ENCODE data around the gene ACP1.

Gene ACP1

DNA sequence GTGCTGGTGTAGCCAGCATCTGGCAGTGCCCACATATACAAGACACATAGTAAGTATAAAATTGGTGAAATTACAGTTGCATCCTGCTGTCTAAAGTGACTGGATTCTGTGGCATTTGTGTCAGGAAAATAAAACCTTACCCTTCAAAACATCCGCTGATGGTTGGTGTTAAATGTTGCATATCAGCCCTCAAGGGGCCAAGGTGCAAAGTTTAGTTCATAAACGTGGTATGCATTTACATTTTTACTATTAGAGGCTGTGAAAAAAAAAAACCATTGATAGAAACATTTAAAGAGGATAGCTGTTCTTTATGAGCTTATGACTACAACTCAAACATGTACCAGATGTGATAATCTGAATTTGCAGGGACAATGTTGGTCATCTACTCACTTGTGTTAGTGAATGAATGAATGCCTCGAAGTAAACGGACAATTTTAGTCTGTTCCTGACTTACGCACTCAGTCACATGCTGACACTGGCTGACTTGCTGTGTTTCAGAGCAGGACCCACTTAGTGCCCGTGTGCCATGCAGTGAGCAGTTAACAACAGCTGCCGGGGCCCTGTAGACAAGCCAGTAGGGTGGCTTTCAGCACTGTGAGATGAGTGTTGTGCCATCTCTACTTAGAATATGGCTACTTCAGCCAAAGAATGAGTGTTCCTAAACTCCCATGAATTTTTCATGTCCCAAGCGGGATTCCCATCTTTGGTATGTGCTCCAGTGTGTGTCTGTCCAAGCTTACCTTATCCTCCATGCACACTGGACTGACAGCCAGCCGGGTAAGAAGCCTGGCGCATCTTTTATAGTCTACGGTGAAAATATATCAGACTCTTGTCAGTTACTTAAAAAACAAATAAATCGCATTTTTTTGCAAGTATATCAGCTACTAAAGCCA is 17.9 kb downstream of the ACP1 start:
- no peak for DNase-seq

DNA sequence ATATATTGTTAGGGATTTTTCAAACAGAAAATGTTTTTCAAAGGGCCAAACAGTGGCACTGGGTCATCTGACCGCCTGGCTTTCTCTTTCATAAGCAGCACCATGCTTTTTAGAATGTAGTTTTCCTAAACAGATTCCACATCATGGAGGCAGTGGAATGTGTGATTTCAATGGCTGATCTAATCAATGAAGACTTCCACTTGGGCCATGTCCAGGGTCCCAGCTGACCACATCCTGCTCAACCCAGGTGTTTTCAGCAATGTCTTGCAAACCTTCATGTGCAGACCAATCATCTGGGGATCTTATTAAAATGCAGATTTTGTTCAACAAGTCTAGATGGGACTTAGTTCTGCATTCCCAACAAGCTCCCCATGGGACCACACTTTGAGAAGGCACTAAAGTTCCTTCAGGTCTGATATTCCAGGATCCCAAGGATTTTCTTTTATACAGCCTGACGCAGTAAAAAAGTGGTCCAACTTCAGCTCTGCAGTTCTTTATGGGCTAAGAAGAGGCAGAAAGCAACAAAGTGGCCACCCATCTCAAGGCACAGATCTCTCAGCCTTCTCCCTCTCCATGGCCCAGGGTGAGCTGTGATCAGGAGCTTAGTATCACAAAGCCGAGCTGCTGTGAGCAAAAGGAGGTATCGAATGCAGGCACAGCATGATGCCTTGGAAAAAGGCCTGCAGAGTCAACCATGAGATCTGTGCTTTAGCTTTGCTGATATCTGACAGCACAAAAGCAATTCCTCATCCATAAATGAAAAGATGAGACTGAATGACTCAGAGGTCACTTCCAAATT is 19.4 kb downstream of the ACP1 start:
- DNase-seq: no peak

- DNase-seq: no peak
Measured at GRCh38 chr2:284896-285492, 20.2 kb downstream of the ACP1 start.

GRCh38 chr2:285531-285930 is 20.8 kb downstream of the ACP1 start:
- no peak for DNase-seq

DNA sequence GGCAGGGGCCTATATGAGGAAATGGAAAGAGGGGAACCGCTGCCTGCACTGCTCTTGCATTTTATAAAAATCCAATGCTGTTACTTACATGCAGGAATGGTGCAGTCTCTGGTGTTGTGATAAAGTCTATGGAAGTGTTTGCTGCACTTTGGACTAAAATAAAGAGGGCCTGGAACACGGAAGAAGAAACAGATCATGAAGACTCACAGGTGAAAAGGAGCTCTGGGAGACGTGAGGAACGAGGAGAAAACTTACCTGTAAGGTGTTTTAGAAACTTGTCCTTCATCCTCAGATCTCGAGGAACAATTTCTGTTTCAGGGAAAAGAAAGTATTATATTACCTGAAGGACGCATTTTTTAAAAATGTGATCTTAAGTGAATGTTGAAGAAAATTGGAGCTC is 21.3 kb downstream of the ACP1 start:
- DNase-seq: no peak

DNA sequence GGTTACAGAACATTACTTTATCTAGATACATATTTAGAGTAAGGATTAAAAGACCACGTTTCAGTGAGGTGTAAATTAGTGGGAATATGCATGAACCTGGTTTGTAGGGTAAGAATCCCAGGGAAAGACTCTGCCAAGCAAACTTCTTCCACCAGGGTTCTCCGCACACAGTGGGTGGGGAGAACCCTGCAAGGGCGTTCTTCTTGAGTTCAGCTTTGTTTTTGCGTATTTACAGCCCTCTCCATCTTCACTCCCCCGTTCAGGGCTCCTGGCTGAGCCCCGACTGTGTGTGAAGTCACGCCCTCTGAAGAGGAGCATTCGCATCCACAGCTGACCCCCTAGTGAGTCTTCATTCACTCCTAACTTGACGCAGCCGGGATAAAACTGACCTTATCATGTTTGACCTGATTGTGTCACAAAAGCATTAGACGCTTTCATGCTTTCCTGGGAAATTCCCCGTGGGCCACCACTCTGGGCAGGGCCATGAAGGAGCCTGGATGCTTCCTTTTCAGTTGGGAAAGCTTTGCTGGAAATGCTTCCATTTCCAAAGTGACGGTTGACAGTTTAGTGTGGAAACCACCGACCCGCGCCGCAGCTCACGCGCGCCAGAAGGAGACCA is 22.1 kb downstream of the ACP1 start:
- no peak for DNase-seq

GRCh38 chr2:287471-287885 is 22.7 kb downstream of the ACP1 start:
- no peak for DNase-seq

- DNase-seq: no peak
Measured at GRCh38 chr2:287911-288757, 23.4 kb downstream of the ACP1 start, which contains the start of gene ALKAL2. TSS of gene ALKAL2 (minus strand) at chr2:288091. CDS start at chr2:287835, 256 bp downstream.

GRCh38 chr2:288758-289361 is 24.1 kb downstream of the ACP1 start:
- no peak for DNase-seq

GRCh38 chr2:289362-290089 is 24.8 kb downstream of the ACP1 start:
- no peak for DNase-seq

GRCh38 chr2:290090-290722 is 25.5 kb downstream of the ACP1 start:
- DNase-seq: peak; percentile 35

DNA sequence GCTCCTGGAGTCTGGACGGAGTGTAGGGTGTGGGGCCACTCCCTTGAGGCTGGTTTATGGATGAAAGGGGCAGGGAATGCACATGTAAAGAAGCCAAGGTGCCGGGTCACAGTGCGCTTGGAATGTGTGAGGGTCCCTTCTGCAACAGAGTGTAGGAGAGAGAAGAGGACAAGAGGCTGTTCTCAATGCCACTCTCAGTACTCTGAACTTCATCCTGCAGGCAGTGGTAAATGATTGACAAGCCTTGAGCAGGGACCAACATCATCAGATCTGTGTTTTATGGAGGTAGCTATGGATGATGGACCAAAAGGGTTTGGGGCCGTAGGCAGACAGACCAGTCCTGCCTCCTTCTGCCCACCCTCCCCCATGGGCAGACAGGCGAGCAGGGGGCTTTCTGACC is 30.3 kb downstream of the ACP1 start:
- no peak for DNase-seq

DNA sequence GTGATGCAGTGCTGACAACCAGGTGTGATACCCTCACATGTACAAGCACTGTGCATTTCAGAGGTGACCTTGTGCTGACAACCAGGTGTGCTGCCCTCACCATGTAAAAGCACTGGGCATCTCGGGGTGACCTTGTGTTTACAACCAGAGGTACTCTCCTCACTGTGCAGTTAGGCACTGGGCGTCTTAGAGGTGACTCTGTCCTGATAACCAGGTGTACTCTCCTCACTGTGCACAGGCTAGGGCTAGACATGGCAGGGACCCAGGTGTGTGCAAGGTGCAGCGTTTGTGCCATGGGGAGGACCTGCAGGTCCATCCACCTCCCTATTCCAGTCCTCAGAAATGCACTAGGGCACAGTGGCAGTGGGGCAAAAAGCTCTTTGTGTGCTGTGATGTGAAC is 31.6 kb downstream of the ACP1 start:
- DNase-seq: no peak

- DNase-seq: no peak
Measured at GRCh38 chr2:305366-305765, 40.6 kb downstream of the ACP1 start.

GRCh38 chr2:309148-309953 is 44.6 kb downstream of the ACP1 start:
- DNase-seq: no peak

DNA sequence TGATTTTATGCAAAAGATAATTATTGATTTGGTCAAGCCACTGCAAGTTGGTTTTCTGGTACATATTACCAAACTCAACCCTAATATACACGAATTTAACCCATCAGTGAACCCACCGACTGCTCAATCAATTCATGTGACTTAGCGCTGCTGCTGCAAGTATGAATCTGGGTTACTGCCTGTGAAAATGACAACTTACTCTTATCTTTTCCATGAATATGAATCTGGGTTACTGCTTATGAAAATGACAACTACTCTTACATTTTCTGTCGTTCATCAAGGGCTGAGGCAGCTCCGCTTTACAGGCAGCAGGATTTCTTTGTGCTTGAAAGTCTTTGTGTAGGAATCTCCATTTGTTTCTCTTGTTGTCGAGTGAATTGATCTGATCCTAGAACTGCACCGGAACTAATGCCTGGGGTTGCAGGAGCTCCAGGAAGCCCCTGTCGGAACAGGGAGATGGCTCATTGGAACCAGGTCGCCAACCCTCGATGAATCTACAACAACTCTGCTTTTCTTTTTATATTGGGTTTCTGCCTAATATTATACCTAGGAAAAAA is 45.3 kb downstream of the ACP1 start:
- no peak for DNase-seq

DNA sequence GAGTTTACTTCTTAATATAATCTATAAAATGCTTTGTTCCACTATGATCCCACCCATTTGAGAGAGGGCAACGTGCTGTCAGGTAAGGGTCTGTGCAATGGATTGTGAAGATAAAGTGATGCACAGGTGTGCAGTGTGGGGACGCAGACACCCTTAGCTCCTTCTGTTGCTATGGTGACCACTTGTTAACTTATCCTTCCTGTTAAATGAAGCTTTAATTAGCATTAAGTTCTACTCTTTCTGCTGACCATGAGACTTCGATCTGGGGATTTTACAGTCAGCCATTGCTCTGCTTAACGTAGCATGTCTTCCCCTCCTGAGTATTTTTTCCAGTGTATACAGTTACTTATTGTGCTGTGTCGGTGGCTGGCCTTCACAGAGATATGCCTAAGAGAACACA is 46.2 kb downstream of the ACP1 start:
- DNase-seq: no peak

- DNase-seq: no peak
Measured at GRCh38 chr2:313991-314390, 49.2 kb downstream of the ACP1 start.
